Pons (tissue), 1 donor: ENCODE results near the gene PPP6R2.

ENCODE experiments used
- DNase-seq: peaks from one replicate; pipeline ENCODE4 v3.0.0-alpha.2; 2016; ENCODE audit warnings: low spot score

The PPP6R2 gene

DNA sequence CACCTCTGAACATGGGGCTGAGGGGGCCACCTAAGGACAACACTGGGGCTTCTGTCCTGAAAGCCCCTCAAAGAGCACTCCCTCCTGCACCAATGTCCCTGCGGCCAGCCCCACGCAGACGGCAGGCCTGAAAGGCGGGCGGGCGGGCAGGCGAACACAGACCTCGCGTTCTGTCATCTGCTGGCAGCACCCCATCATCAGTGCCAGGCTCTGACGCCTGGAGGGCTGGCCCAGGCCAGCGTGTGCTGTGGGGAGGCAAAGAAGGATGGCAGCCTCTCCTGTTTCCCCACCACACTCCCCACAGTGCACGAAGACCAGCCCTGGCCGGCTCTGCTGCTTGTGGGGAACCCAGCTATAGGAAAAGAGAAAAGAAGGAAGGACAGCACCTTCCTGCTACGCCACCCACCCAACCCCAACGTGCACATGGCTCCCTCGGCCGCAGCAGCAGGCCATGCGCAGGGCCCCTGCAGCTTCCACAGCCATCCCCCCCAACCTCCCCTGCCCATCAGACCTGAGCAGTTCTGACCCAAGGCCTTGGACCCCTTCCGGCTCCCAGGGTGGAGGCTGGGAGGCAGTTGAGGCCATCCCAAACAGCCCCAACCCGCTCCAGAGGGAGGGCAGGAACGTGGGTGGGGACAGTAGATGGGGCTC lies 128.2 kb downstream of the PPP6R2 start:
- DNase-seq, result peak; percentile 80

DNA sequence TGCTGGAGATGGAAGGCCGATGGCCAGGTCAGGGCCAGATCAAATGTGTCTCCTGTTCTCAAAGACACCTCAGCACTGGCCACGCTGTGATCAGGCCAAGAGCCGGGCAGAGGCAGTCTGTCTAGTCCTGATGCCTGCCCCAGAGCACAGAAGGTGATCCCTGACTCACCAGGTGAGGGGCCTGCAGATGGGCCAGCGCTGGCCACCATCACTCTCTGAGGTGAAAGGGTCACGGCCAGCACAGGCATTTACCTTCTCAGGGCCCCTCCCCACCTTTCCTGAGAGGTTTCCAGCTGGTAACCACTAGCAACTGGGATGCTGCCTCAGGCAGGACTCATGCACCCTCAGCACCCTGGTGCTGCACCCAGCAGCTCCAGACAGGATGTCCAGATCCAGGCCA lies 128.8 kb downstream of the PPP6R2 start:
- no peak for DNase-seq

DNA sequence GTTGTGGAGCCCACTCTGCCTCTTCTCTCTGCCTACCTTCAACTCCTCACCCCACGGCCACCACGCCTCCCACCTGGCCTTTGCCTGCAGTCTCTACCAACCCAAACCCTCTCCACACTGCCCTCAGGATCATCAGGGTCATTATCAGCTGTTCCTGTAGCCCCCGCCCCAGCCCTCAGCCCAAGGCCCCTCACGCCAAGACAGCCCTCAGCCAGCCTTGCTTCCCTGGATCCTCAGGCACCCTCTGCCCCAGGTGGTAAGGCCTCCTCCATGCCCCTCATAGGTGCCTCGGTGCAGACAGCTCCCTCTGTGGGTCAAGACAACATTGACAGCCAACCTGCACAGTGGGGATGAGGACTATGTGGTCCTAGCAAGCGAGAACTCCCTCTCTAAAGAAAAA lies 130.0 kb downstream of the PPP6R2 start:
- no peak for DNase-seq

DNA sequence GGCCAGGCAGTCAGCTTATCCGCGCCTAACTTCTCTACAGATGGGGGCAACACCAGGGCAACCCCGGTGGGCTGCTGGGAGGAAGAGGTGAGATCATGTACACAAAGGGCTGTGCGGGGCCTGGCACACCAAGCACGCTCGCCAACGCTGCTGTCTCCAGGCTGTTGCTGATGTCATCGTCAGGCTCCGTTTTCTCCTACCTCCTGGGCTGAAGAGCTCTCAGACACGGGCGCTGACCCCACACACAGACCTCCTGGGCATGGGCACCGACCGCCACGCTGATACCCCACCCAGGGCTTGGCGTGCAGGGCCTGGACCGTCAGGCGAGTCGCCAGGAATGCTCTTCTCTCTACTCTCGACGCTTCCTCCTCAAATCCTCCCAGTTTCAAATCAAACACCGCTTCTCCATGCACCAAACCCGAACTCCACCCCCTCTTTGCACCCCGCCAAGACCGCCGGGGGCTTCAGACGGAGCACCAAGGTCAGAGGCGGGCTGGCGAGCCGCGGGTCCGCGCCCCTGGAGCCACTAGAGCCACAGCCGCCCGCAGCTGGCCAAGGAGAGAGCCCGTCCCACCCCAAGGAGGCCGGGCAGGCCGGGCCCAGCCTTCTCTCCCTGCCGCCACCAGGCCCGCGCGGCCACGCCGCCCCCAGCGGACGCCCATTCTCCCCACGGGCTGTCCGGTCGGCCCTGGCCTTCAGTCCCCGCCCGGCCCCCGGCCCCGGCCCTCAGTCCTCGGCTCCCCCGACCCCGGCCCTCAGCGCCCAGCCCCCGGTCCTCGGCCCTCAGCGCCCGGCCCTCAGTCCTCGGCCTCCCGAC lies 130.9 kb downstream of the PPP6R2 start:
- DNase-seq, result no peak

DNA sequence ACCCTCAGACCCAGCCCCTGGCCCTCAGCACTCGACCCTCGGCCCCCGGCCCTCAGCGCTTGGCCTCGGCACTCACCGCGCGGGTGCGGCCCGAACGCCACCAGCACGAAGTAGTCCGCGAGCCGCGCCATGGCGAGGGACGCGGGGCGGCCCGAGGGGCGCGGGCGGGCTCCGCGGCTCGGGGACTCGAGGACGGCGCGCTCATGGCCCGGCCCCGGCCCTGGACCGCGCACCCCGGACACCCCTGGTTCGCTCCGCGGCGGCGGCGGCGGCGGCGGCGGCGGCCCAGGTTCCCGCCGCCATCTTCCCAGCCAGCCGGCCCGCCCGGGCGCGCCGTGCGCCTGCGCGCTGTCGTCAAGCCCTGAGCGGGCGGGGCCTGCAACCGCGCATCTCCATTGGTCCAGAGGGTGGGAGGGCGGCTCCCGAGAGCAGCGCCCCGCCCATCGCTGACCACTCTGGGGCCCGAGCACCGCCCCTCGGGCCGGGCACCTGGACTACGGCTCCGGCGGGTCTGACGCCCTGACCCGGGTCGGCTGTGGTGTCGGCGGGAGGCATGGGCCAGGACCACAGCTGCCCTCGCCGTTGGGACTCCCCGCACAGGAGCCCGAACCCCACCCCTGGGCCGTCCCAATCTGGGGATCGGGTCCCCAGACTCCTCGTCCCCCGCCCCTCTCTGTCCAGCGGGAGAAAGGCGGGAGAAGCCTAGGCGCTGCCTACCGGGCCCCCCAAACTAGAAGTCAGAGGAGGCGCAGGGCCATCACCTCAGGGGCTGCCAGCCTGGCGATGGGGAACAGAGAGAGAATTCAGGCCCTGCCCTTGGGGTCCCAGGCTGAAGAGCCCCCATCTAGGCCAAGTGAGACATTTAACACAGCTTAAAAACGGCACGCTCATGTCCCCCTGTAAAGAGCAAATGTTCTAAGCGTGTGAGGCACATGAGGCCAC lies 131.9 kb downstream of the PPP6R2 start, which contains the start of gene SBF1:
Gene SBF1 (minus strand): TSS at position 326 of the 942 bp plus-strand sequence. CDS start 195 bp downstream, at position 131.
- peak; percentile 88 for DNase-seq

DNA sequence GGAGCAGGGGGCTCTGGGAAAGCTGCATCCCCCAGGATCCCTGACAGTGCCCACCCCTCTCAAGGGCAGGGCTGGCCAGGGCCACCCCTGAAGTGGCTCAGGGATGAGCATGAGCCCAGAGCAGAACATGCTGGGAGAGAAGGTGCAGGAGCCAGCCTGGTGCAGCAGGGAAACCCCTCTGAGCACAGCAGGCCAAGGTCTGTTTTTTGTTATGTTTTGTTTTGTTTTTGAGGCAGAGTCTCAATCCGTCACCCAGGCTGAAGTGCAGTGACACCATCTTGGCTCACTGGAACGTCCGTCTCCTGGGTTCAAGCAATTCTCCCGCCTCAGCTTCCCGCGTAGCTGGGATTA lies 132.5 kb downstream of the PPP6R2 start:
- DNase-seq, result no peak

DNA sequence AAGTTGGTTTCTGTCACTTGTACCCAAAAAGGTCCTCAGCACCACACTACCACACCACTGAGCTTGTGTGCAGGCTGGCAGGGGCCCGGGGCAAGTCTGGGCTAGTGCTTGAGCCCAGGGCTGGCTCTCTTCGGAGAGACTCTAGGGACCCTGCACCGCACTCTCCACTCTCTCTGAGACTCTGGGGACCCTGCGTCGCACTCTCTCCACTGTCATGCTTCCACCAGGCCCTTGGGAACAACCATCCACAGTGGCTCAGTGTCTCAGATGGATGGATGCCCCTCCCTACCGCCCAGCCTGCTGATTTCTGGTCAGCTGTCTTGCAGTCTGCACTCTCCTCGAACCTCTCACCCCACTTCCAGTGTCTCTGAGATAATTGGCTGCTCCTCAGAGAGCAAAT lies 133.7 kb downstream of the PPP6R2 start:
- no peak for DNase-seq

DNA sequence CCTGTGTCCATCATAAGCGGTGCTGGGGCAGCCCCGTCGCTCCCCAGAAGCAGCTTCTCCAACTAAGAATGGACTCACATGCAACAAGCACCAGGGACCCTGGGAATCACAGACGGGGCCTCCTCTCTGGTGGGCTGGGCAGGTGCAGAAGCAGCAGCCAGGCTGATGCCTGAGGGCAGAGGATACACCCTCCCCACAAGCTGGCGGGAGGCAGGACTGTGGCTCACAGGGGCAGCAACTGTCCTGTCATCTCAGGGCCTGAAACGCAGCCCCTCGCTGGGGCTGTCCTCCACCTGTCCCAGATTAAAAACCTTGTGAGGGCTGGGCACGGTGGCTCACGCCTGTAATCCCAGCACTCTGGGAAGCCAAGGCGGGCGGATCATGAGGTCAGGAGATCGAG lies 134.8 kb downstream of the PPP6R2 start:
- DNase-seq, result no peak

DNA sequence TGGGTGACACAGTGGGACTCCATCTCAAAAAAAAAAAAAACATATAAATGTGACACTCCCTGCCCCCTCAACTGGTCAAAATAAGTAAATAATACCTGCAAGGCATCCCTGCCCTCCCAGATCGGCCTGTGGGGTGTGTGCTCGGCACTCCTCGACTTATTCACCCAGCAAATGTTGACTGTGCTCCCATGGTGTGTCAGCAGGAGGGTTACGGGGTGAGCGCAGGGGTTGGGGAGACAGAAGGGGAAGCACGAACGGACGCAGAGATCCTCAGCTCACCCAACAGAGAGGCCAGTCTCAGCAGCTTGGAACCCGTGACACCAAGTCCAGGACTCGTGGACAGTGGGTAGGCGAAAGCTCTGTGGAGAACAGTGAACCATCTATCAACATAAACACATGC lies 136.6 kb downstream of the PPP6R2 start:
- no peak for DNase-seq

DNA sequence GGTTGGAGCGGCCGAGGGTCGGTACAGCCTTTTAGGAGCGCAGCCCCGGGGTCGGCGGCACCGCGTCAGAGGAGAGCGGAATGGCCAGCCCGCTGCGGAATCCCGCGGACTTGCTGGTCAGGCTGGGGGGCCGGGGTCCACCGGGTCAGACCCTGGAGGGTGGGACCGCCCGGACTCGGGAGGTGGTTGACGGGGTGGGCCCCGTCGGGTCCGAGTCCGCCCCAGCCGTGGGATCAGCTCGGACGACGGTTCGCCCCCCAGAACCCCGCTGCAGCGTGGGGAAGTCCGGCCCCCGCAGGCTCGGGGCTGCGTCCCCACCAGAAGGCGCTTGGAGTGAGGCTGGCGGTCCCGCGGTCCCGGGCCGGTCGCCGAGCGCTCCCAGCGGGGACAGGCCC lies 137.9 kb downstream of the PPP6R2 start:
- no peak for DNase-seq

DNA sequence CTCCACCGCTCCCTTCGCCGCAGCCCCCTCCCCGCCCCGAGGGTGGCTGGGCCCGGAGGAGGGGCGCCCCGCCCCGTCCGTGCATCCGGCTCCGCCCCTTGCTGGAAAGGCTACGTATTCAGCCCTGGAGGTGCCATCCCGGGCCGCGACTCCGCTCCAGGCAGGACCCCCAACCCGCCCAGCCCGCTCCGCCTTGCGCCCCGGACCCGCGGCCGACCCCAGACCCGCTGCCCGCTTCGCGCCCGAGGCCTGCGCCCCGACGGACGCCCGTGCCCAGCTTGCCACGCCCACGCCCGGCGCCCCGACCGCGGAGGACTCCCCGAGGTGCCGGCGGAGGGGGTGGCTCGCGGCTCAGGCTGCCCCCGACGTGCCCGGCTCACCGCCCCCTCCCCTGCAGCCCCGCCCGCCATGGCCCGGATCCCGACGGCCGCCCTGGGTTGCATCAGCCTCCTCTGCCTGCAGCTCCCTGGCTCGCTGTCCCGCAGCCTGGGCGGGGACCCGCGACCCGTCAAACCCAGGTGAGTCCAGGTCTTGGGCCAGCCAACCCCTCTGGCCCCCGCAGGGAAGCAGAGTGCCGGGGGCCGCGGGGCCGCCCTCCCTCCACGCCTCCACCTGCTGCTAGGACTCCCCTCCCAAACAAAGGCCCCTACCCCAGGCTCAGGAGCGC lies 138.4 kb downstream of the PPP6R2 start, which contains the start of gene ADM2:
Gene ADM2 (plus strand): TSS at position 104 of the 667 bp plus-strand sequence. CDS start 305 bp downstream, at position 409.
- DNase-seq, result no peak

DNA sequence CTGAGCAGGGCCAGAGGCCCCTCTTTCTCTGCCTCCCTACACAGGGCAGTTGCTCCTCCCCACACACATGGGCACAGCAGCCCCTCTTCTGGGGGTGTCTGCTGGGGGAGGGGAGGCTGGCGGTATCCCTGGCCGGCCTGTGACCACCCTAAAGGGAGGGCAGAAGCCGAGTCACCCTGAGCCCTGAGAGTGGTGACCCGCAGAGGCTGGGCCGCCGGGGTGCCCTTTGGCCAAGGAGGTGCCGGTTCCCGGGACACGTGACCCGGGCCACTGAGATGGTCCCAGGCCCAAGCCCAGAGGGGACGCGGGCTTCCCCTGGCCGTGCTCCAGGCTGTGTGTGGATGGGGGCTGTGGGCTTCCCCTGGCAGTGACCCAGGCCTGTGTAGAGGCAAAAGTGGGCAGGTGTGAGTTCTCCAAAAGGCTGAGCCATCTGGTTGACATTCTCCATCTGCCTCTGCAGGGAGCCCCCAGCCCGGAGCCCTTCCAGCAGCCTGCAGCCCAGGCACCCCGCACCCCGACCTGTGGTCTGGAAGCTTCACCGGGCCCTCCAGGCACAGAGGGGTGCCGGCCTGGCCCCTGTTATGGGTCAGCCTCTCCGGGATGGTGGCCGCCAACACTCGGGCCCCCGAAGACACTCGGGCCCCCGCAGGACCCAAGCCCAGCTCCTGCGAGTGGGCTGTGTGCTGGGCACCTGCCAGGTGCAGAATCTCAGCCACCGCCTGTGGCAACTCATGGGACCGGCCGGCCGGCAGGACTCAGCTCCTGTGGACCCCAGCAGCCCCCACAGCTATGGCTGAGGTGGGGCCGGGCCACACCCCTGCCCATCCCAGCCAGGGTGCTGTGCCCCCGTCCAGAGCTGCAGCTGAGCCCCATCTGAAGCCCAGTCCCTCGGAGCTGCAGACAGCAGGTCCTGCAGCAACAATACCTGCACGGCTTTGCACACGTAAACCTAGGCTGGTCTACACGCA lies 139.3 kb downstream of the PPP6R2 start:
- no peak for DNase-seq

DNA sequence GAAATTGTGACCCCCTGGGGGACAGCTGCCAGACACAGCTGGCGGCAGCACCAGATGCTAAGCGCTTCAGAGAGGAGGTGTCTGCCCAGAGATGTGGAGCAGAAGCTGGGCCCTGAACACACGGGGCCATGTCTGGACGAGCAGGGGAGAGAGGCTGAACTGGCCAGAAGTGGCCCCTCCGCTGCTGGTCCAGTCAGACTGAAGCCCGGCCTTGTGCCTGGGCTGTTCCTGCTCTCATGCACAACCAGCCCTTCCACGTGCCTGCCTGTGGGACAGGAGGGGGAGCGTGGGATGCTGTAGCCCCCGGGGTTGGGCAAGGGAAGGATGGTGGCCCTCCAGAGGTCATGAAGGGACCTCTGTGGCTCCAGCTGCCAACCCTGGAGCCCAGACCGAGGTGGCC lies 140.0 kb downstream of the PPP6R2 start:
- DNase-seq, result no peak

DNA sequence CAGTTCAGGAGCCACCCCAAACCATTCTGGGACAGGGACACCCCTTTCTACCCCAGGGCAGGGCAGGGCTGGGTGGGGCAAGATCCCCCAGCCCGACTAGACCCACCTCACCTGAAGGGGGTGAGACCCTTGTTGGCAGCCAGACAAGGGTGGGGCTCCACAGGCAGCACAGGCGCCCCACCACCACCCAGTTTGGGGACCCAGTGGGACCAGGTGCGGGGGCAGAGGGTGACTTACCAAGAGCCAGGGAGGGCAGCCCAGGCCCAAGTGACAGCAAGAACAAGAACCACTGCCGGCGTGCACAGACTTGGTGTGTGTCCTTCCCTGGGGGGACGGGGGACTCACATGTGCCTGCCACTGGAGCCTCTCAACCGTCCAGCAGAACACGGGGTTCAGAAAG lies 140.4 kb downstream of the PPP6R2 start:
- no peak for DNase-seq

DNA sequence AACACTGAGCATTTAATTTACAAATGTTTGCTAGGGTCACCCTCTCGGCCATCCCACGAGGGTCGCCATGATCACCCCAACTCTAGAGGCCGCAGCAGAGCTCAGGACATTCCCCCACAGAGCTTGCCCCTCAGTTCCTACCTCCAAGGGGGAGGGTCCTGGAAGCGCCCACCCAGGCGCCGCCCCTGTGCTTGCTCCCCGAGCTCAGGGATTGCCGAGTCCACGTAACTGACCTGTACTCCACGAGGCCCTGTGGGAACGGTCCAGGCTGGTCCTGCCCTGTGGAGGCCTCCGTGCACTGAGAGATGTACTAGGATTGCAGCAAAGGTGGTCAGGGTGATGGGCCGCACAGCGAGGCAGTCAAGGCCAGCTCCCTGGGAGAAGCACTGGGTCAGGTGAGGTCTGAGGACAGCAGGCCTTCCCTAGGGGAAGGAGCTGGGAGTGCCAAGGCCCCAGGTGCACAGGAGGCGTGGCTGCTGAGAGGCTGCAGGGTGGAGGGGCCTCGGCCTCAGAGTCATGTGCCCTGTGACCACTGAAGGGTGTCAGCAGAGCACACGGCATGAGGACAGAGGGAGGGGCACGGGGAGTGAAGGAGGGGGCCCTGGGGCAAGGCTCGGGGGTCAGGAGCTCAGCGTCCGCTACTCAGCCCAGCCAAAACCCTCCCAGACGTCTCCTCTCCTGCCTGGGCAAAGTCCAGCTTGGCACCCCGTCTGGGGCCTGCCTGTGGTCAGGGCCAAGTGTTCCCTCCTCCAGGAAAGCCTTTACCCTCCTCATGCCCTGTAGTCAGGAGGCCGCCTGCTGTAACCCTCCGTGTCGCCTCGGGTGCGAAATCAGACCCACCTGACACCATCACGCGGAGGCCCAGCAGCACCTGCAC lies 141.1 kb downstream of the PPP6R2 start:
- DNase-seq, result no peak

DNA sequence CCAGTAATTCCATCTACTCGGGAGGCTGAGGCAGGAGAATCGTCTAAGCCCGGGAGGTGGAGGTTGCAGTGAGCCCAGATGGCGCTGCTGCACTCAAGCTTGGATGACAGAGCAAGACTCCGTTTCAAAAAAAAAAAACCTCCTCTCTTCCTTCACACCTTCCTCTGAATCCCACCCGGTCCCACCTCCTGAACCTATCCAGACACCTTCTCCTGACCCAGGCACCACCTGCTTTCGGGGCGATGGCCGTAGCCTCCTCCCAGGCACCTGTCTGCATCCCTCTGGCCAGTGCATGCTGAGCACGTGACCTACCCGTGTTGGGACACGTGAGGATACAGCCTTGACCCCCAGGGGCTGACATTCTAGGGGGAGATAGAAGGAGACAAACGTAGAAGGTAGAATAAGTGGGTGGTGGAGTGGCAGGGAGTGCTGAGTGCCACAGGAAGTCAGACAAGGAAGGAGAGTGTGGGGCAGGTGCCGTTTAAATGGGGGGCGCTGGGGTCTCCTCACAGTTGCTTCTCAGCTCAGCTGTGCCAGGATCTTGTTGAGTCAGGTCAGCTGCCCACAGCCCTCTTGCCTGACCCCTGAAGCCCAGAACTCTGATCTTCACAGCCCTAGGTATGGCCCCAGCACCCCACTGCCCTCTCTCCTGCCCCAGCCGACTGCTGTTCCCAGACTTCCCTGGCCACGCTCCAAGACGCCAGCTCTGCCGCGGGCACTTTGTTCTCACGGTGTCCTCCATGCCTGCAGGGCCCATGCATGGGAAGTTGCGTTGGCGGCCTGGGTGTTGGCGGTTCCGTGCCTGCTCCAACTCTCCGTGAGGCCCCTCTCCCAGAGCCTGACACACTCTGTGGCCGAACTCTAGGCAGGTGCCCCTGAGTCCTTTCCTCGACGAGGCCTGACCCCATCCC lies 142.3 kb downstream of the PPP6R2 start:
- DNase-seq, result no peak

DNA sequence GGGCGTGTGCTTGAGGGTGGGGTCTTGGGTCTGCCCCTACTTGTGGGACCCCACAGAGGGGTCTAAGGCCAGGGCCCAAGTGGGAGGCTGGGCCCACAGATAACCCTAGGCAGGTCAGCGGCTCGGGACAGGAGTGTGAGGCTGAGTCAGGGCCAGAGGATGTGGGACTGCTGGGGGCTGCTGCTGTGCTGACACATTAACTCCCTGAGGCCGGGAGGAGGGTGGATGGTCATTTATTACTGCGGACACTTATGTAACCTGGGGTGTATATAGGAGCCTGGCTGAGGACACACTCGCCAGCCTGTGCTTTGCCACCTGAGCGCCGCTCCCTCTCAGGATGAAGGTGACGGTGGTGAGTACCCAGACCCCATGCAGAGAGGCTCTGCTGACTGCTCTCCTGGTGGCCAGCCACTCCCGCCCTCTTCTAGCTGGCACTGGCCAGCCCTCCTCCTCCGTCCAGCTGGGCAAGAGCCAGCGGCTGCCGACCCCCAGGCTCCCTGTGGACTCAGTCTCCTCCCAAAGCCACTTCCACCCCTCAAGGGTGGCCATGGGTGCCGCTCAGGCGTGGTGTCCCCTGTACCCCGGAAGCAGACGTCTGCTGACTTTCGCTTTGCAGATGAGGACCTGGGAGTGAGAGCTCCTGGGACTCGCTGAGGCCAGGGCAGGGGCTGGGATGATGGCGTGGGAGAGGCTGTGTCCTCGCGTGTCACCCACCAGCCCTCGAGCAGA lies 143.6 kb downstream of the PPP6R2 start, which contains the start of gene MIOX:
Gene MIOX (plus strand): TSS at position 299 of the 729 bp plus-strand sequence. CDS start 39 bp downstream, at position 338.
- DNase-seq, result no peak
